Measurements from ENCODE around the gene CDC26.

DNA sequence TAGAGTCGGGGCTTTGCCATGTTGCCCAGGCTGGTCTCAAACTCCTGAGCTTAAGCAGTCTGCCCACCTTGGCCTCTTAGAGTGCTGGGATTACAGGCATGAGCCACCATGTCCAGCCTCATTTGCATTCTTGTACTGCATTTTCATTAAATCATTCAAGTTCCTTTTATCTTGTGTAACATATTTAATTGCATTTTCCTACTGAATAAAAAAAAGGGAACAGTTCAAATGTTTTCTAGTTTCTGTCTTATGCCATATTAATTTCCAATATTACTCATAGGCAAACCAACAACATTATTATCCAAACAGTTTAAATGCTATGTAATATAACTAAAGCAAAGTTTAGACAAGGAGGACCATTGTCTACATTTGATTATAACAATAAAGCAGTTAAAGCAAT lies 47.9 kb downstream of the CDC26 start:
- no peak for TF ChIP-seq EZH2phosphoT487 (IDR thresholded peaks at IDR 0.05; ENCODE audit: low read depth)
- TF ChIP-seq, protein P1, sequence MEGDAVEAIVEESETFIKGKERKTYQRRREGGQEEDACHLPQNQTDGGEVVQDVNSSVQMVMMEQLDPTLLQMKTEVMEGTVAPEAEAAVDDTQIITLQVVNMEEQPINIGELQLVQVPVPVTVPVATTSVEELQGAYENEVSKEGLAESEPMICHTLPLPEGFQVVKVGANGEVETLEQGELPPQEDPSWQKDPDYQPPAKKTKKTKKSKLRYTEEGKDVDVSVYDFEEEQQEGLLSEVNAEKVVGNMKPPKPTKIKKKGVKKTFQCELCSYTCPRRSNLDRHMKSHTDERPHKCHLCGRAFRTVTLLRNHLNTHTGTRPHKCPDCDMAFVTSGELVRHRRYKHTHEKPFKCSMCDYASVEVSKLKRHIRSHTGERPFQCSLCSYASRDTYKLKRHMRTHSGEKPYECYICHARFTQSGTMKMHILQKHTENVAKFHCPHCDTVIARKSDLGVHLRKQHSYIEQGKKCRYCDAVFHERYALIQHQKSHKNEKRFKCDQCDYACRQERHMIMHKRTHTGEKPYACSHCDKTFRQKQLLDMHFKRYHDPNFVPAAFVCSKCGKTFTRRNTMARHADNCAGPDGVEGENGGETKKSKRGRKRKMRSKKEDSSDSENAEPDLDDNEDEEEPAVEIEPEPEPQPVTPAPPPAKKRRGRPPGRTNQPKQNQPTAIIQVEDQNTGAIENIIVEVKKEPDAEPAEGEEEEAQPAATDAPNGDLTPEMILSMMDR (IDR thresholded peaks at IDR 0.05; ENCODE audit: low read depth, low read length), result no peak

Measured in OCI-LY3 (cell line).